Osteoblast (primary cell): ENCODE results near the gene IGSF9B. TPM values are rescaled to one million over a fixed set of nuclear protein-coding genes. Genes with fewer than 3 reads are reported as not detected.

Experiments
- DNase-seq: peaks from one replicate; pipeline ENCODE4 v3.0.0; 2011; ENCODE audit warnings: low spot score, mixed read lengths; ENCODE audit not compliant: insufficient read length; ENCODE audit errors: missing footprints
- H2AFZ ChIP-seq: 2 replicates; pipeline ENCODE4 v1.6.0; 2011; ENCODE audit warnings: mild to moderate bottlenecking, low read length
- H3K27ac ChIP-seq: 2 replicates; pipeline ENCODE4 v1.5.1; 2011; ENCODE audit warnings: mild to moderate bottlenecking, low read depth, low read length, moderate library complexity
- H3K27me3 ChIP-seq: 2 replicates; pipeline ENCODE4 v1.6.0; 2012; ENCODE audit warnings: mild to moderate bottlenecking, control low read depth, inconsistent platforms, low read length, moderate library complexity; ENCODE audit not compliant: insufficient read depth
- H3K36me3 ChIP-seq: 2 replicates; pipeline ENCODE4 v1.5.1; 2011; ENCODE audit warnings: mild to moderate bottlenecking, low read length, control low read depth, moderate library complexity; ENCODE audit not compliant: insufficient read depth
- H3K4me1 ChIP-seq: 2 replicates; pipeline ENCODE4 v1.5.1; 2011; ENCODE audit warnings: mild to moderate bottlenecking, low read length, control low read depth, moderate library complexity; ENCODE audit not compliant: insufficient read depth
- H3K4me2 ChIP-seq: 2 replicates; pipeline ENCODE4 v1.6.0; 2011; ENCODE audit warnings: mild to moderate bottlenecking, low read length; ENCODE audit not compliant: insufficient read depth
- H3K4me3 ChIP-seq: fragments of 200-600 bp; sonication (generic); 3 replicates; pipeline ENCODE4 v1.5.1; 2012; ENCODE audit warnings: mild to moderate bottlenecking, low read length, inconsistent platforms; ENCODE audit not compliant: insufficient read depth
- H3K79me2 ChIP-seq: 2 replicates; pipeline ENCODE4 v1.6.0; 2012; ENCODE audit warnings: mild to moderate bottlenecking, low read length, control low read depth, inconsistent platforms; ENCODE audit not compliant: insufficient read depth
- H3K9me3 ChIP-seq: 2 replicates; pipeline ENCODE4 v1.5.1; 2011; ENCODE audit warnings: low read depth, low read length, control low read depth
- H4K20me1 ChIP-seq: 2 replicates; pipeline ENCODE4 v1.6.0; 2012; ENCODE audit warnings: mild to moderate bottlenecking, low read length, control low read depth; ENCODE audit not compliant: insufficient read depth
- total RNA-seq: library from RNA; depleted of rRNA; stranded (reverse); fragments of >200 nt; gene quantifications from 2 replicates; pipeline ENCODE4 v1.2.3, GENCODE V29; 2012
- TF ChIP-seq, protein P1 (sequence below): IDR thresholded peaks from 2 replicates; pipeline ENCODE4 v1.5.1; 2011; ENCODE audit warnings: mild to moderate bottlenecking, low read depth, low read length, moderate library complexity; ENCODE audit errors: extremely low read depth

The IGSF9B gene
- total RNA-seq, 1 donor: 0.36 TPM

DNA sequence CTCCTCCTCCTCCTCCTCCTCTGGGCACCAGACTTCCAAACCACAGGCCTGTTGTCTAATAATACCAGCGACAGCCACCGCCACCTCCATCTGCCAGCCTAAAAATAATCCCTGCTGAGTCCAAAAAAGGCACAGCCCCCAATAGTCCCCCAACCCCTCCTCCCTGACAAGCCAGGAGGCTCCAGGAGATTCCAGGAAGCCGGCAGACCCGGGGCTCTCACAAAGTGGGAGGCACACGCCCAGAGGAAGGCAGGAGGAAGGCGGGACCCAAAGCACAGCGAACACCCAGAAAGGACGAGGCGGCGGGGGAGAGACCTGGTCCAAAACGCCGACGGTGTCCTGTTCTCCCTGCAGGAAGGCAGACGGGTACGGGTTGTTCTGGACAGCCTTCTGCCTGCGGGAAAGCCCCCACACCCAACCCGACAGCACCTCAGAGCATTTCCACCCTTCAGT, 5.9 kb downstream of the IGSF9B start:
- Histone ChIP-seq H3K9me3 (no peaks in the 10 kb centered on the region), H3K27me3 (peaks cover 40% of the 10 kb centered on the region), H4K20me1 (no peaks in the 10 kb centered on the region), H3K4me3 (no peak overlapping the region), H3K4me1 (no peaks in the 10 kb centered on the region), H2AFZ (no peak overlapping the region), H3K27ac (no peak overlapping the region), H3K4me2 (no peak overlapping the region), H3K36me3 (no peaks in the 10 kb centered on the region), H3K79me2 (no peaks in the 10 kb centered on the region)
- TF ChIP-seq, protein P1, sequence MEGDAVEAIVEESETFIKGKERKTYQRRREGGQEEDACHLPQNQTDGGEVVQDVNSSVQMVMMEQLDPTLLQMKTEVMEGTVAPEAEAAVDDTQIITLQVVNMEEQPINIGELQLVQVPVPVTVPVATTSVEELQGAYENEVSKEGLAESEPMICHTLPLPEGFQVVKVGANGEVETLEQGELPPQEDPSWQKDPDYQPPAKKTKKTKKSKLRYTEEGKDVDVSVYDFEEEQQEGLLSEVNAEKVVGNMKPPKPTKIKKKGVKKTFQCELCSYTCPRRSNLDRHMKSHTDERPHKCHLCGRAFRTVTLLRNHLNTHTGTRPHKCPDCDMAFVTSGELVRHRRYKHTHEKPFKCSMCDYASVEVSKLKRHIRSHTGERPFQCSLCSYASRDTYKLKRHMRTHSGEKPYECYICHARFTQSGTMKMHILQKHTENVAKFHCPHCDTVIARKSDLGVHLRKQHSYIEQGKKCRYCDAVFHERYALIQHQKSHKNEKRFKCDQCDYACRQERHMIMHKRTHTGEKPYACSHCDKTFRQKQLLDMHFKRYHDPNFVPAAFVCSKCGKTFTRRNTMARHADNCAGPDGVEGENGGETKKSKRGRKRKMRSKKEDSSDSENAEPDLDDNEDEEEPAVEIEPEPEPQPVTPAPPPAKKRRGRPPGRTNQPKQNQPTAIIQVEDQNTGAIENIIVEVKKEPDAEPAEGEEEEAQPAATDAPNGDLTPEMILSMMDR: no peak
- DNase-seq: no peak

DNA sequence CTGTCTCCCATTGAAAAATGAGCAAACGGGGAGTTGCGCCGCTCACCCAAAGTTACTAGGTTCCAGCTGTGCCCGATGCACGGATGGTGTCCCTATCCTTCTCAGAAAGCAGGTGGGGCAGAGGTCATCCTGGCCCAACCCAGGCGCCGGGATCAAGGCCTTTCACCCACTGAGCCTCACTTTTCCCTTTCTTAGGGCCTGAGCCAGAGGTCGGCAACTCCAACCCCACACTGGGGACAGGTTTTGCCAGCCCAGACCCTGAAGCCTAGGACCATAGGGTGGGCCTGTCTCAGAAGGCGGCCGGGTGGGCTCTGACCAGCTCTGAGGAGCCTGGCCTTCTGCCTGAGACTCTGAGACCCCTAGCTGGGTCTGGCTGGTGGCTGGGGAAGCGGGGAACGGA, 6.3 kb downstream of the IGSF9B start:
- Histone ChIP-seq H3K4me3 (no peak overlapping the region), H3K36me3 (no peaks in the 10 kb centered on the region), H2AFZ (no peak overlapping the region), H3K4me1 (no peaks in the 10 kb centered on the region), H3K27ac (no peak overlapping the region), H3K9me3 (no peaks in the 10 kb centered on the region), H3K79me2 (no peaks in the 10 kb centered on the region), H3K4me2 (no peak overlapping the region), H3K27me3 (peaks cover 39% of the 10 kb centered on the region), H4K20me1 (no peaks in the 10 kb centered on the region)
- DNase-seq: no peak
- TF ChIP-seq, protein P1: no peak

DNA sequence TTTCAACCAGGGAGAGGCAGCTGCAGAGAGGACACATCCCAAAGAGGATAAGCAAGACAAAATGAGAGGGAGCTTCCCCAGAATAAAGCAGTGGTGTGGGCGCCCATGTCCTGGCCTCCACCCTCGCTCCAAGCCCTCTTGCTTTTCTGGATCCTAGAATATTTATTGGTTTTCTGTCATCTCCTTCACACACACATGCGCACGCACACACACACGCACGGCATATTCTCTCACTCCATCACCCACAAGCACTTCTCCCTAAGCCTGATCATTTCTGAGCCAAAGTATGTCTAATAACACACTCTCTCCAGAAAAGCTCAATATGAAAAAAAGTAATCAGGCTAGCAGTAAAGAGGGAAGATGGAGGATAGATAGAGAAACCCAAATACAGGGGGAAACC, 7.6 kb downstream of the IGSF9B start:
- H3K9me3 ChIP-seq: no peaks in the 10 kb centered on the region
- H2AFZ ChIP-seq: no peak overlapping the region
- H3K79me2 ChIP-seq: no peaks in the 10 kb centered on the region
- no peak for DNase-seq
- H3K27ac ChIP-seq: no peak overlapping the region
- no peak overlapping the region for H3K4me2 ChIP-seq
- H3K27me3 ChIP-seq: peaks cover 26% of the 10 kb centered on the region
- TF ChIP-seq, protein P1: no peak
- no peaks in the 10 kb centered on the region for H4K20me1 ChIP-seq
- no peaks in the 10 kb centered on the region for H3K36me3 ChIP-seq
- H3K4me3 ChIP-seq: no peak overlapping the region
- no peaks in the 10 kb centered on the region for H3K4me1 ChIP-seq

DNA sequence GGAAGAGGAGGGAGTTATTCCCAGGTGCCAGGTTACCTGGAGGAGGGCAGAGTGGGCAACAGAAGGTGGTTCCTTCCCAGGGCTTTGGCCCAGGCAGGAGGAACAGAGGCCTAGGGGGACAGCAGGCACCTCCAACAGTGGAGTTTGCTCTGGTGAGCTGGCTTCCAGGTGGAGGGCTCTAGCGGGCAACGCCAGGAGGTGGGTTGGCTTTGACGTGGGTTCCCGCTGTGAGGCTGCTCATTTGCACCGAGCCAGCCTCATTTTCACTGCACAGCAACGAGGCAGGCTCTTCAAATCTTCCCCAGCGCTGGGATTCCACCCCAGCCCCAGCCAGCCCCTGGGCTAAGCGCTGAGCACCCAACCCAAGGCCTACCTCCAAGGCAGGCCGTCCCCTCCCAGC, 8.1 kb downstream of the IGSF9B start:
- Histone ChIP-seq H3K36me3 (no peaks in the 10 kb centered on the region), H4K20me1 (no peaks in the 10 kb centered on the region), H2AFZ (no peak overlapping the region), H3K4me2 (no peak overlapping the region), H3K79me2 (no peaks in the 10 kb centered on the region), H3K4me3 (no peak overlapping the region), H3K4me1 (no peaks in the 10 kb centered on the region), H3K9me3 (no peaks in the 10 kb centered on the region), H3K27ac (no peak overlapping the region), H3K27me3 (peaks cover 22% of the 10 kb centered on the region)
- TF ChIP-seq, protein P1: no peak
- no peak for DNase-seq
